Aorta (tissue), 5 donors: Measurements from ENCODE around the gene CRAT. TPM values are rescaled to one million over a fixed set of nuclear protein-coding genes. Genes with fewer than 3 reads are reported as not detected.

Source experiments
- ATAC-seq: fragments of 200-7000 bp; cut with Tn5 transposase; one replicate; pipeline ENCODE4 v1.9.1; 2022; ENCODE audit warnings: moderate library complexity; ENCODE audit not compliant: low FRiP score
- DNase-seq, 2 donors: peaks; one replicate each; pipeline ENCODE4 v3.0.0-alpha.2; 2020
- H3K27ac ChIP-seq, 2 donors: one replicate each; pipeline ENCODE4 v1.5.1; 2013; ENCODE audit warnings: low read length in 2 of 2, mild to moderate bottlenecking in 2 of 2, moderate library complexity in 2 of 2, control low read depth in 1 of 2, inconsistent platforms in 1 of 2, low read depth in 1 of 2
- H3K27me3 ChIP-seq, 2 donors: one replicate each; pipeline ENCODE4 v1.6.1; 2013; ENCODE audit warnings: control low read depth in 1 of 2, low read length in 1 of 2, mild to moderate bottlenecking in 1 of 2, moderate library complexity in 1 of 2; ENCODE audit not compliant: insufficient read depth in 2 of 2, control insufficient read depth in 1 of 2
- H3K36me3 ChIP-seq, 2 donors: one replicate each; pipeline ENCODE4 v1.6.1; 2013; ENCODE audit warnings: control low read depth in 1 of 2, low read length in 1 of 2, mild to moderate bottlenecking in 1 of 2; ENCODE audit not compliant: insufficient read depth in 2 of 2, control insufficient read depth in 1 of 2
- H3K4me1 ChIP-seq, 2 donors: one replicate each; pipeline ENCODE4 v1.6.1; 2013; ENCODE audit warnings: low read length in 2 of 2, control low read depth in 1 of 2, mild to moderate bottlenecking in 1 of 2, moderate library complexity in 1 of 2; ENCODE audit not compliant: insufficient read depth in 2 of 2, control insufficient read depth in 1 of 2
- H3K4me3 ChIP-seq, 2 donors: one replicate each; pipeline ENCODE4 v1.5.1; 2013; ENCODE audit warnings: low read length in 2 of 2, control low read depth in 1 of 2, mild to moderate bottlenecking in 1 of 2
- H3K9me3 ChIP-seq: one replicate; pipeline ENCODE4 v1.6.1; 2013; ENCODE audit warnings: mild to moderate bottlenecking, low read length; ENCODE audit not compliant: control insufficient read depth
- WGBS, 2 donors: extraction: QIAGEN DNeasy Blood & Tissue Kit; methylation state at CpG; one replicate each; pipeline ENCODE4 v1.1.7; 2013; 5-methylcytosine and 5-hydroxymethylcytosine counted together
- intact Hi-C, 2 donors: fragments of 100-400 bp; cut with DNase I; formaldehyde crosslinking; loops; one replicate each; pipeline versions ENCODE4 v1.14.2 to v1.15.0; 2022
- polyA plus RNA-seq, 2 donors: library from polyadenylated mRNA; stranded (reverse); fragments of 200-250 nt; gene quantifications; one replicate each; pipeline ENCODE4 v1.2.3, GENCODE V29; 2013
- total RNA-seq, 2 donors: library from RNA; stranded (reverse); fragmentation: NEBNext Ultra II Directional; extraction: Animal tissue kit (Norgen Biotek cat#: 25700); gene quantifications; one replicate each; pipeline ENCODE4 v1.2.1, GENCODE V29; 2021
- donor health status: healthy with polysubstance abuse.
- donor health status: Bipolar disorder and iron deficiency.
- donor health status: DM: no; HTN: no; CAD: no.
- donor health status: DM: no; HTN: no; CAD: no.
- donor health status: DM: yes; HTN: yes; CAD: no.

Gene CRAT
- total and polyA plus RNA-seq, 4 donors = 26.8 to 51.1 (median 45.2) TPM

DNA sequence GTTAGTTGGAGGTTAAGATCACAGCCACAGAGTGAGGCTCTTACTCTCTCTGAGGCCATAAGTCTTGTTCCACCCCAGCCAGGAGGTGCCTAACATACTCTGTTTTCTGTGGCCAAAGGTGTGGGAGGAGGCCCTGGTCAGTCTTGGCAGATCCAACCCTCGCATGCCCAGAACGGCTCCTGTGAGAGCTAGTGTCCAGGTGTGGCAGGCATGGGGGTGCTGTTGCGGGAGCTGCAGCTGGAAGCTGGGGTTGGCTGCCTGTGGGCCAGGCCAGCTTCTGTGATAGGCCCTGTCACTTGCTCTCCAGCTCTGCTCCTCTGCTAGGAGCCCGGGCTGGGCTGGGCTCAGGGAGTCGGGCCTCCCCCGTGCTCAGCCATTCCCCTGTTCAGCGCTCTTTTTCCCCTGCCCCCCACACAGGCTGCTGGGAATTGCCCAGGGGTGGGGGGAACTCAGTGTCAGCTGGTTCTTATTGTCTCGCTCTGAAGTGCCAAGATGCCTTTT, 35.9 kb upstream of the CRAT start:
- Histone ChIP-seq H3K9me3 (no peaks in the 10 kb centered on the region), H3K27ac (peak overlapping the region; percentile 58 to 85), H3K36me3 (no peaks in the 10 kb centered on the region), H3K4me3 (no peak overlapping the region), H3K4me1 (peaks cover 0 to 6% of the 10 kb centered on the region in 2 donors), H3K27me3 (no peaks in the 10 kb centered on the region)
- 10 to 14% methylated on average over 7 to 8 of the region's 8 CpGs for WGBS, 2 donors
- intact Hi-C loops = loop anchor here in 1 of 2 donors (2.0 kb wide), 1 partner anchor 20 kb away; no protein-coding TSS in a partner anchor
- DNase-seq = peak in 1 of 2 donors; percentile 73
- ATAC-seq = peak; percentile 20

GRCh38 chr9:129145841-129146292, 35.3 kb upstream of the CRAT start:
- peak; percentile 82 to 90 for DNase-seq
- no peaks in the 10 kb centered on the region for H3K9me3 ChIP-seq
- no peaks in the 10 kb centered on the region for H3K36me3 ChIP-seq
- H3K4me1 ChIP-seq = peaks cover 0 to 6% of the 10 kb centered on the region in 2 donors
- 25 to 28% methylated on average over 6 to 7 of the region's 7 CpGs for WGBS, 2 donors
- peak; percentile 33 for ATAC-seq
- H3K27me3 ChIP-seq = no peaks in the 10 kb centered on the region
- intact Hi-C loops = loop anchor here in 1 of 2 donors (2.0 kb wide), 2 partner anchors 21 to 27 kb away; no protein-coding TSS in a partner anchor
- H3K27ac ChIP-seq = peak overlapping the region; percentile 58 to 85
- H3K4me3 ChIP-seq = no peak overlapping the region

DNA sequence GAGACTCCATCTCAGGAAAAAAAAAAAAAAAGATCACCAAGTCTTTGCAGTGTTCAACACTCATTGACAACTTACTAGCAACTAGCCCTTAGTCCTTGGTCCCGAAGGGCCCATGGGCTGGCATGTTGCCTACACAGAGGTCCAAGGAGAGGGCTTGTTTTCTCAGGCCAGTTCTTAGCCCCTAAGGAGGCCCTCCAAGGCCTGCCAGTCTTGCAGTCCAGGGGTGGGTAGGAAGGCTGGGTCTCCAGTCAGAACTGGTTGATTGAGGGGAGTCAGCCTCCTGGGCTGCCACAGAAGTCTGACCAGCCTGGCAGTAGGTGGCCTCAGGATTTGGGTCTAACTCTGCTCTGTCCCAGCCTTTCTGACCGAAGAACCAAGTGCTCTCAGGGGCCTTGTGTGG, 34.7 kb upstream of the CRAT start:
- H3K9me3 ChIP-seq = no peaks in the 10 kb centered on the region
- peak overlapping the region; percentile 45 to 85 for H3K27ac ChIP-seq
- DNase-seq (no peak), ATAC-seq (no peak)
- H3K4me1 ChIP-seq = peaks cover 0 to 6% of the 10 kb centered on the region in 2 donors
- H3K4me3 ChIP-seq = no peak overlapping the region
- no peaks in the 10 kb centered on the region for H3K27me3 ChIP-seq
- WGBS, 2 donors = 17 to 23% methylated on average over 2 of the region's 2 CpGs
- no peaks in the 10 kb centered on the region for H3K36me3 ChIP-seq
- intact Hi-C loops = loop anchor here in 1 of 2 donors (2.0 kb wide), 1 partner anchor 27 kb away; no protein-coding TSS in a partner anchor

- H3K4me1 ChIP-seq = peaks cover 0 to 6% of the 10 kb centered on the region in 2 donors
- WGBS, 2 donors = 11% methylated on average over 13 to 14 of the region's 14 CpGs
- no peaks in the 10 kb centered on the region for H3K9me3 ChIP-seq
- intact Hi-C loops = loop anchor here in 1 of 2 donors (2.0 to 5.0 kb wide), 2 partner anchors 32 to 354 kb away; no protein-coding TSS in a partner anchor
- no peak overlapping the region for H3K4me3 ChIP-seq
- peak; percentile 93 to 96 for DNase-seq
- H3K36me3 ChIP-seq = no peaks in the 10 kb centered on the region
- H3K27ac ChIP-seq = peak overlapping the region; percentile 88 to 100
- peak; percentile 46 for ATAC-seq
- no peaks in the 10 kb centered on the region for H3K27me3 ChIP-seq
These were observed 32.7 kb upstream of the CRAT start for GRCh38 chr9:129143031-129143927.

DNA sequence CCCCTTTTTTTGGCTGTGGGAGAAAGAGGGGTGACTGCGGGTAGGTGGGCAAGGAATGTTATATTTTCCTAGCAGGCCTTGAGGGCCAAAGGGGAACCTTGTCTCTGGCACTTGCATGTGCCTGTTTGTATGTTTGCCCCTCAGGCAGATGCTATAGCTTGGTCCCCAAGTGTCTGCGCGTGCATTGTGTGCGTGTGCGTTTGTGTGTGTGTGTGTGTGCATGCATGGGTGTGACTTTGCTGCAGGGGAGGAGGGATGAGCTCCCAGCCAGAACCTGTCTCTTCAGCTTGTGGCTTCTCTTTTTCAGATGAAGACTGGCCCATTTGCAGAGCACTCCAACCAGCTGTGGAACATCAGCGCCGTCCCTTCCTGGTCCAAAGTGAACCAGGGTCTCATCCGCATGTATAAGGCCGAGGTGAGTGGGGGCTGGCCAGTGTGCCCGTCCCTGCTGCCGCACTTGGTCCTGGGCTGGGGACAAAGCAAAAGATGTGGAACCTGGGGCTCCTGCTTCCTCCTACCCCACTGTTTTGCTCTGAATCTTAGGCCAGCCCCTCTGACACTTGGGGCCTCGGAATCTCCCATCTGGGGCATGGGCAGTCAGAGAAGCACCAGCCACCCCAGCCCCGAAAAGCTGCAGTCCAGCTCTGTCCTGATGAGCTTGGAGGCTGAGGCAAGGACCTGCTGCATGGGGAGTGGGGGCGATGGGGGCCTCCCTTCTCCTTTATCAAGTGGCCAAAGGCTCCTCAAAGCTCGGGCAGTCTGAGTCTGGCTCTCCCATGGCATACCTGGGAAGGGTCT, 31.7 kb upstream of the CRAT start:
- no peak for DNase-seq
- Histone ChIP-seq H3K4me1 (peaks cover 0 to 6% of the 10 kb centered on the region in 2 donors), H3K36me3 (no peaks in the 10 kb centered on the region), H3K4me3 (no peak overlapping the region), H3K27ac (peak overlapping the region; percentile 99 to 100), H3K9me3 (no peaks in the 10 kb centered on the region), H3K27me3 (no peaks in the 10 kb centered on the region)
- 40 to 47% methylated on average over 15 of the region's 15 CpGs for WGBS, 2 donors
- no peak for ATAC-seq
- intact Hi-C loops = loop anchor here in 1 of 2 donors (2.0 to 5.0 kb wide), 2 partner anchors 32 to 355 kb away; no protein-coding TSS in a partner anchor

DNA sequence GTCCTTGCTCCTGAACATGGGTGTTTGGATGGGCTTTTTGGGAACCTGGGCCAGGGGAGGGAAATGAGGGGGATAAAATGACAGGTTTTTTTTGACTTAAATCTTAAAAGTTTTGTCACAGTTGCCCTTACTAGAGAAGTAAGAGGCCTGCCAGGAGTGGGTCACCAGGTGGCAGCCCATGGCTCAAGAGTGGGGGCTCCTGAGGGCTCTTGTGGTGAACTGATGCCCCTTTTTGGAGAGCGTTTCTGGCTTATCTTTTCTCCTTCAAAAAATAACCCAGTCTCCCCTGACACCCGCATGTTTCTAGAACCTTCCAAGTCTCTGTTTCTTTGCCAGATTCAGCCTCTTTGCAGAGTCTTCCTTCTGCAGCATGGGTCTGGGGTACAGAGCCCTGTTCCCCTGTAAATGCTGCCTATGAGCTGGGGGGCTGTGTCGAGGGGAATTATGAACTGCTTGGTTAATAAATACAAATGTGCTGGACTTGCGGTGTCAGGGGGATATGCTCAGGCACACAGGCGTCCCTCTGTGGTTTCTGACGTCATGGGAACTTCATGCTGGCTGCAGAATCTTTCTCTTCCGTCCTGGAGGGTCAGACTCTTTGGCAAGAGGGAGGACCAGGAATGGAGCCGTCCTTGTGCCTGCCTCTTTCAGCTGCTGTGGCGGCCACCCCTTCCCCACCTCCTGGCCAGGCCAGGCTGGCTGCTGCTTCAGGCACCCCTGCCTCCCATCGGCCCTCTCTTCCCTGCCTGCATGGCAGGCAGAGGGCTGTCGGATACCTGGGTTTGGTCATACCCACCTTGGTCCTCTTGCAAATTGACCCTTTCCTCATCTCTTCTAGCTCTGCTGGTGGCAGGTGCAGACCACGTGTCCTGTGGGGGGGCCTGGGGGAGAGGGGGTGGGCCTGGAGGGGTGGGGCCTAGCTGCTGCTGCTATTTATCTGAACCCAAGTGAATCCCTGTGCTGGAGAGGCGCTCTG, 30.8 kb upstream of the CRAT start:
- 5 to 7% methylated on average over 11 to 13 of the region's 13 CpGs for WGBS, 2 donors
- peak overlapping the region; percentile 99 to 100 for H3K27ac ChIP-seq
- H3K4me3 ChIP-seq = no peak overlapping the region
- H3K4me1 ChIP-seq = peaks cover 0 to 4% of the 10 kb centered on the region in 2 donors
- no peaks in the 10 kb centered on the region for H3K27me3 ChIP-seq
- no peaks in the 10 kb centered on the region for H3K36me3 ChIP-seq
- DNase-seq (peak in 1 of 2 donors; percentile 86), ATAC-seq (peak; percentile 13)
- H3K9me3 ChIP-seq = no peaks in the 10 kb centered on the region
- intact Hi-C loops = loop anchor here in 1 of 2 donors (2.0 to 5.0 kb wide), 2 partner anchors 33 to 356 kb away; no protein-coding TSS in a partner anchor

DNA sequence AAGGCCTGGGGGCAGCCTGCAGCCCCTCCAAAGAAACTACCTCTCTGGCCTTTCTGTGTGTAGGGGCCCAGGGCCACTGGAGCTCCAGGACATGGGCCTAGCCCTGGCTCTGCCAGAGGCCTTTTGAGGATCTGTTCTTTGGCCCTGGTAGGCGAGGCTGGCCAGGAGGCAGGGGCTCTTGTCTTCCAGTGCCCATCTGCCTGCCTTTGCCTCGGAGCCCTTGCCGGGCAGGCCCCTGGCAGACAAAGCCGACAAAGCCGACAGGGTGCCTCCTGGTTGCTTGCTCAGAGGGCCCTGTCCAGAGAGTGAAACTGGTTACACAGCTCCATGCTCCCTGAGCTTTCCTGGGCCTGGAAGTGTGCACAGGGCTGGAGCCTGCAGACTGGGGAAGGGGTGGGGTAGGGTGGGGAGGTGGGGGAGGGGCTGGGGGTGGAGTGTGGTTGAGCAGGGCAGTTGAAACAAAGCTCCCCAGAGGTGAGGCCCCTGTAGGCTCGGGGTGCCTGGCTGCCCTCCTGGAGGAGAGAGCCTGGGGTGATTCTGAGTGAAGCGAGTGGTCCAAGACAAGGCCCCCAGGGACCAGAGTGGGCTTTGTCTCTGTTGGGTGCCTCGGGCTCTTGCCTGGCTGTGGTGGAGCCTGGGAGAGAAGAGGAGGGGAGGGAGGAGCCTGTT, 29.9 kb upstream of the CRAT start:
- Histone ChIP-seq H3K27me3 (no peaks in the 10 kb centered on the region), H3K9me3 (no peaks in the 10 kb centered on the region), H3K4me1 (peaks cover 0 to 4% of the 10 kb centered on the region in 2 donors), H3K4me3 (no peak overlapping the region), H3K27ac (peak overlapping the region; percentile 99 to 100), H3K36me3 (no peaks in the 10 kb centered on the region)
- WGBS, 2 donors = 3 to 5% methylated on average over 8 of the region's 8 CpGs
- peak; percentile 3 for ATAC-seq
- peak in 1 of 2 donors; percentile 69 for DNase-seq
- intact Hi-C loops = loop anchor here (1.0 to 5.0 kb wide), 2 partner anchors 357 to 467 kb away; no protein-coding TSS in a partner anchor
